Measurements from ENCODE around the gene SIX2.

The SIX2 gene

DNA sequence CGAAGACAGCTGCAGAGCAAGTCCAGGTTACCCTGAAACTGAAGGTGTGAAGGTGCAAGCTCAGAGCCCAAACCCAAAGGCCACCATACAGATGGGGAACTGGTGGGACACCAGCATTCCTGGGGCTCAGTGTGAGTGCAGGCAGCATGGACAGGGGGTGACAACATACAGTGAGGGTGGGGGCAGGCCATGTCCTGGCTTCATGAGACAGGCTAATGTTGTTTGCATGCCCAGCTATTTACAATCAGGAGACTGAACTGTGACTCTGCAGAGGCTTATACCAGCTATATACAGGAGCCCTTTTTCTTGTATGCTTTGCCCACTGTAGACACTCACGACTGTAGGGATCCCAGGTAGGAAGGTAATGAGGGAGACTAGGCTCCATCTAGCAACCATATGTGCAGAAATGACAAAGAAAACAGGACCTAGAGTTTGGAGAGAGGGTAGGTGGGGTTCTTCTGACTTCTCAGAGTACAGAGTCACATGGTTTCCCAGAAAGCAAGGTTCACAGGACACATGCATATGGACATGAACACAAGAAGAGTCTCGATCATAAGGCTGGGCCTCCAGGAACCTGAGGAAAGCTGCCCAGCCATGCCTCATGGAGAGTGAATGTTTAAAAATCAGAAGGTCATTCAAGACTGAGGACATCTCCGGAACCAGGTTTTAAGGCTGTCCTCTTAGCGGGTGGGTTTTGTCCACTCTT lies 41.4 kb downstream of the SIX2 start:
- no peak for DNase-seq (ENCODE audit: low read depth)
- H3K4me3 ChIP-seq (ENCODE audit: low read depth, low read length) = no peak overlapping the region
- TF ChIP-seq, protein P1, sequence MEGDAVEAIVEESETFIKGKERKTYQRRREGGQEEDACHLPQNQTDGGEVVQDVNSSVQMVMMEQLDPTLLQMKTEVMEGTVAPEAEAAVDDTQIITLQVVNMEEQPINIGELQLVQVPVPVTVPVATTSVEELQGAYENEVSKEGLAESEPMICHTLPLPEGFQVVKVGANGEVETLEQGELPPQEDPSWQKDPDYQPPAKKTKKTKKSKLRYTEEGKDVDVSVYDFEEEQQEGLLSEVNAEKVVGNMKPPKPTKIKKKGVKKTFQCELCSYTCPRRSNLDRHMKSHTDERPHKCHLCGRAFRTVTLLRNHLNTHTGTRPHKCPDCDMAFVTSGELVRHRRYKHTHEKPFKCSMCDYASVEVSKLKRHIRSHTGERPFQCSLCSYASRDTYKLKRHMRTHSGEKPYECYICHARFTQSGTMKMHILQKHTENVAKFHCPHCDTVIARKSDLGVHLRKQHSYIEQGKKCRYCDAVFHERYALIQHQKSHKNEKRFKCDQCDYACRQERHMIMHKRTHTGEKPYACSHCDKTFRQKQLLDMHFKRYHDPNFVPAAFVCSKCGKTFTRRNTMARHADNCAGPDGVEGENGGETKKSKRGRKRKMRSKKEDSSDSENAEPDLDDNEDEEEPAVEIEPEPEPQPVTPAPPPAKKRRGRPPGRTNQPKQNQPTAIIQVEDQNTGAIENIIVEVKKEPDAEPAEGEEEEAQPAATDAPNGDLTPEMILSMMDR (IDR thresholded peaks at IDR 0.05; ENCODE audit: control insufficient read depth, extremely low read depth, insufficient read depth) = no peak

DNA sequence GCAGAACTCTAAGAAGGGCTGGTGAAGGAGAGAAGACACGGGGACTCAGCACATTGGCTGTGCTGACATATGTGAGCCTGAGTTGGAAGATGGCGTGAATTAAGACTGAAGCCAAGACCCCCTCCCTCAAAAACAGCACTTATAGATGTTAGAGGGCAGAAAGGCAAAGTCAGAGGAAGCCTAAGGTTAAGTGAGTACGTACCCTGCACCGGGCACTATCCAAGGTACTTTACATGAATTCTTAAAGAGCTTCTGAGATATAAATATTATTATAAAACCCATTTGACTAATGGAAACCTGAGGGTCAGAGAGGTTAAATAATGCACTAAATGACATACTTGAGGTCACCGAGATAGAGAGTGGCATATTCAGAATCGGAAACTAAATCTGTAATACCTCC lies 42.2 kb downstream of the SIX2 start:
- H3K4me3 ChIP-seq (ENCODE audit: low read depth, low read length) = no peak overlapping the region
- TF ChIP-seq, protein P1 (IDR thresholded peaks at IDR 0.05; ENCODE audit: control insufficient read depth, extremely low read depth, insufficient read depth) = no peak
- DNase-seq (ENCODE audit: low read depth) = no peak

DNA sequence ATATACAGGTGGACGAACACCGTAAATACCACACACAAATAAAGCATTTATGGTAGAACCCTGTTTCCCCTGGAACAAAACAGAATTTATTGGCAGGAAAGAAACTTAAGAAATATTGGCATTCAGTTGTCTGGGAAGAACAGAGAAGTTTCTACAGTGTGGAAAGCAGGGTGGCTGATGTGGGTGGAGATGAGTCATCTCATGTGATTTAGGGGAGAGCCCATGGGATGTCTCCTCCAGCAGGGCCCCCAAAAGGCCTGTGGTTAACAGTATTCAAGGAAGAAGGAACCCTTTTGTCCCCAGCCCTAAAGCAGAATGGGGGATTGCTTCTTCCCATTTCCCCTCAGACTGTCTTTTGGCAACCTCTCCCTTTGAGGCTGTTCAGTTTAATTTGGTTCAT lies 43.6 kb downstream of the SIX2 start:
- TF ChIP-seq, protein P1 (IDR thresholded peaks at IDR 0.05; ENCODE audit: control insufficient read depth, extremely low read depth, insufficient read depth) = no peak
- H3K4me3 ChIP-seq (ENCODE audit: low read depth, low read length) = no peak overlapping the region
- DNase-seq (ENCODE audit: low read depth) = no peak

DNA sequence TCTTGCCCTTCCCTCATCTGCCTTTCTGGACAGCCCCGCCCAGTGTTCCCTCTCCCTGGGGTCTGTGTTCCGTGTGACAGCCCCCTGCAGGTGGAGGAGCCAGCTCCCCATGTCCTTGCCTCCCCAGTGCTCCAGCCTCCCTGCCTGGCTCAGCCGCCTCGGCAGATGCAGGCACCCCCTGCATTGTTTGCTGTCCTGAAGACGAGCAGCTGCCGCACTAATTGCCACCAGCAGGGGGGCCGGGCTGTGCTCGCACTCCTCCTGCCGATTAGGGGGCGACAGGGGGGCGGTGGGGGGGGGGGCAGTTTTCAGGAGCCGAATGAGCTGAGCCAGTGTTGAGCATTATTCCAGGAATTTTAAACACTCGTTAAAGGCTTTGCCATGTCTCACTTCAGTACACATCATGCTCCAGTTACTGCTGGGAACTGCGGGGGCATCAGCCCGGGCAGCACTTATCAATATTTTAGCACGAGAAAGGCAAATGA lies 44.5 kb downstream of the SIX2 start:
- H3K4me3 ChIP-seq (ENCODE audit: low read depth, low read length) = no peak overlapping the region
- TF ChIP-seq, protein P1 (IDR thresholded peaks at IDR 0.05; ENCODE audit: control insufficient read depth, extremely low read depth, insufficient read depth) = 0 out of 2 replicates have a peak, but pooled peaks have one; percentile 20
- DNase-seq (ENCODE audit: low read depth) = no peak

GRCh38 chr2:44962176-44962695 lies 47.0 kb downstream of the SIX2 start:
- no peak overlapping the region for H3K4me3 ChIP-seq (ENCODE audit: low read depth, low read length)
- DNase-seq (ENCODE audit: low read depth) = no peak
- TF ChIP-seq, protein P1 (IDR thresholded peaks at IDR 0.05; ENCODE audit: control insufficient read depth, extremely low read depth, insufficient read depth) = no peak

- no peak for DNase-seq (ENCODE audit: low read depth)
- TF ChIP-seq, protein P1 (IDR thresholded peaks at IDR 0.05; ENCODE audit: control insufficient read depth, extremely low read depth, insufficient read depth) = no peak
- H3K4me3 ChIP-seq (ENCODE audit: low read depth, low read length) = no peak overlapping the region
Observed at GRCh38 chr2:44960871-44961270, 48.4 kb downstream of the SIX2 start.

Data from LNCaP clone FGC (cell line).